DND-41 (cell line): ENCODE results near the gene ST3GAL4.

ENCODE experiments used
- ATAC-seq: fragments of 200-7000 bp; cut with Tn5 transposase; 3 replicates; pipeline ENCODE4 v1.9.1; 2021; ENCODE audit warnings: low read depth; ENCODE audit not compliant: insufficient read depth
- DNase-seq: peaks from one replicate; pipeline ENCODE4 v3.0.0-alpha.2; 2020
- H2AFZ ChIP-seq: 2 replicates; pipeline ENCODE4 v1.6.0; 2012; ENCODE audit warnings: low read depth, low read length
- H3K27ac ChIP-seq: 2 replicates; pipeline ENCODE4 v1.5.1; 2012; ENCODE audit warnings: low read length, inconsistent platforms
- H3K27me3 ChIP-seq: fragments of 200-600 bp; sonication (generic); 2 replicates; pipeline ENCODE4 v1.6.0; 2012; ENCODE audit warnings: low read length, mild to moderate bottlenecking, inconsistent platforms; ENCODE audit not compliant: insufficient read depth, poor library complexity
- H3K36me3 ChIP-seq: 2 replicates; pipeline ENCODE4 v1.5.1; 2012; ENCODE audit warnings: low read length, inconsistent platforms; ENCODE audit not compliant: insufficient read depth
- H3K4me1 ChIP-seq: 2 replicates; pipeline ENCODE4 v1.5.1; 2012; ENCODE audit warnings: mild to moderate bottlenecking, low read length; ENCODE audit not compliant: insufficient read depth
- H3K4me2 ChIP-seq: 2 replicates; pipeline ENCODE4 v1.6.0; 2012; ENCODE audit warnings: mild to moderate bottlenecking, moderate library complexity, low read length, inconsistent platforms; ENCODE audit not compliant: insufficient read depth
- H3K4me3 ChIP-seq, 2 experiments: fragments of 200-600 bp in 1 of 2; shearing (Covaris generic) in 1 of 2; 2 replicates each; pipeline ENCODE4 v1.5.1; 2012 to 2016; ENCODE audit warnings: inconsistent platforms in 2 of 2, low read length in 2 of 2, mild to moderate bottlenecking in 2 of 2, low read depth in 1 of 2, moderate library complexity in 1 of 2
- H3K79me2 ChIP-seq: 2 replicates; pipeline ENCODE4 v1.6.0; 2012; ENCODE audit warnings: low read length, inconsistent platforms; ENCODE audit not compliant: insufficient read depth
- H3K9ac ChIP-seq: 2 replicates; pipeline ENCODE4 v1.6.0; 2012; ENCODE audit warnings: low read depth, mild to moderate bottlenecking, inconsistent platforms, low read length, moderate library complexity
- H3K9me3 ChIP-seq: 2 replicates; pipeline ENCODE4 v1.5.1; 2012; ENCODE audit warnings: low read length, moderate library complexity, mild to moderate bottlenecking, inconsistent platforms; ENCODE audit not compliant: insufficient read depth, severe bottlenecking
- H4K20me1 ChIP-seq: 2 replicates; pipeline ENCODE4 v1.6.0; 2012; ENCODE audit warnings: low read length; ENCODE audit not compliant: insufficient read depth
- CTCF ChIP-seq: IDR thresholded peaks from 2 replicates; pipeline ENCODE4 v1.5.1; 2012; ENCODE audit warnings: borderline replicate concordance, low read length, moderate library complexity, mild to moderate bottlenecking; ENCODE audit not compliant: poor library complexity, severe bottlenecking; ENCODE audit errors: extremely low read depth
- EZH2 ChIP-seq: IDR thresholded peaks from 3 replicates; pipeline ENCODE4 v1.6.1; 2012; ENCODE audit warnings: borderline replicate concordance, low read depth, mild to moderate bottlenecking, moderate library complexity, low read length, inconsistent platforms; ENCODE audit not compliant: severe bottlenecking

ST3GAL4 gene

GRCh38 chr11:126336138-126336541 is 19.3 kb upstream of the ST3GAL4 start:
- no peak overlapping the region for H3K9ac ChIP-seq
- H3K27ac ChIP-seq, result peak overlapping the region; percentile 23; the same call in 1 of the 2 replicates
- H3K4me1 ChIP-seq, result no peaks in the 10 kb centered on the region

GRCh38 chr11:126336671-126337101 is 18.8 kb upstream of the ST3GAL4 start:
- H3K27ac ChIP-seq, result peak overlapping the region; percentile 23; the same call in 1 of the 2 replicates
- 0 out of 3 replicates have a peak, but pooled peaks have one; percentile 13 for ATAC-seq
- no peak overlapping the region for H3K9ac ChIP-seq

More at GRCh38 chr11:126336138-126336541, 19.3 kb upstream of the ST3GAL4 start:
- Histone ChIP-seq H2AFZ (no peak overlapping the region), H3K27me3 (no peaks in the 10 kb centered on the region), H3K9me3 (no peaks in the 10 kb centered on the region), H3K4me3 (no peak overlapping the region), H3K36me3 (peaks cover 55% of the 10 kb centered on the region), H3K4me2 (no peak overlapping the region), H3K79me2 (no peaks in the 10 kb centered on the region), H4K20me1 (peaks cover 2% of the 10 kb centered on the region; the same call in 1 of the 2 replicates)
- DNase-seq, result peak; percentile 32
- ATAC-seq, result peak; percentile 71
- no peak for TF ChIP-seq EZH2
- no peak for TF ChIP-seq CTCF

GRCh38 chr11:126337126-126337473 is 18.4 kb upstream of the ST3GAL4 start:
- Histone ChIP-seq H3K4me1 (no peaks in the 10 kb centered on the region; the same call in 1 of the 2 replicates), H3K4me2 (no peak overlapping the region), H2AFZ (no peak overlapping the region), H4K20me1 (no peaks in the 10 kb centered on the region; the same call in 1 of the 2 replicates), H3K27ac (peak overlapping the region; percentile 23; the same call in 1 of the 2 replicates), H3K9me3 (no peaks in the 10 kb centered on the region), H3K27me3 (no peaks in the 10 kb centered on the region), H3K4me3 (no peak overlapping the region), H3K36me3 (peaks cover 56% of the 10 kb centered on the region), H3K79me2 (no peaks in the 10 kb centered on the region), H3K9ac (no peak overlapping the region)
- ATAC-seq (no peak), DNase-seq (no peak)
- no peak for TF ChIP-seq EZH2
- TF ChIP-seq CTCF, result no peak

More at GRCh38 chr11:126336671-126337101, 18.8 kb upstream of the ST3GAL4 start:
- peaks cover 55% of the 10 kb centered on the region for H3K36me3 ChIP-seq
- H3K27me3 ChIP-seq, result no peaks in the 10 kb centered on the region
- no peaks in the 10 kb centered on the region for H3K4me1 ChIP-seq
- DNase-seq, result no peak
- no peak overlapping the region for H2AFZ ChIP-seq
- no peak overlapping the region for H3K4me3 ChIP-seq
- no peaks in the 10 kb centered on the region for H3K9me3 ChIP-seq
- no peaks in the 10 kb centered on the region; the same call in 1 of the 2 replicates for H4K20me1 ChIP-seq
- no peak overlapping the region for H3K4me2 ChIP-seq
- H3K79me2 ChIP-seq, result no peaks in the 10 kb centered on the region
- TF ChIP-seq CTCF (no peak), EZH2 (no peak)
